K562 (cell line): Measurements from ENCODE around the gene CRYBG2. TPM values are rescaled to one million over a fixed set of nuclear protein-coding genes. Genes with fewer than 3 reads are reported as not detected.

Experiments used
- ADNP ChIP-seq: fragments of 200-800 bp; sonication (Bioruptor generic); IDR thresholded peaks from 2 replicates; pipeline ENCODE4 v1.6.1; 2016; ENCODE audit warnings: missing genetic modification characterization, missing compliant biosample characterization
- CBX2 ChIP-seq: fragments of 200-600 bp; sonication (generic); IDR thresholded peaks from one replicate; pipeline ENCODE4 v1.6.1; 2012; ENCODE audit warnings: mild to moderate bottlenecking, low read length, inconsistent platforms; ENCODE audit not compliant: insufficient read depth, poor library complexity, severe bottlenecking
- HIVEP1 ChIP-seq: fragments of 250-450 bp; sonication (Bioruptor Pico); IDR thresholded peaks from 2 replicates; pipeline ENCODE4 v1.4.0; 2020; ENCODE audit warnings: mild to moderate bottlenecking
- HMG20B ChIP-seq: fragments of 250-450 bp; sonication (Bioruptor Pico); IDR thresholded peaks from 2 replicates; pipeline ENCODE4 v1.5.0; 2021; ENCODE audit warnings: mild to moderate bottlenecking
- NEUROD1 ChIP-seq: fragments of 150-350 bp; IDR thresholded peaks from 2 replicates; pipeline ENCODE4 v1.6.1; 2014; ENCODE audit warnings: borderline replicate concordance, low read length, low read depth; ENCODE audit not compliant: partially characterized antibody
- NR2C1 ChIP-seq, 2 experiments: fragments of 450-650 bp; IDR thresholded peaks; 2 replicates each; pipeline ENCODE4 v1.6.1; 2017; ENCODE audit warnings: mild to moderate bottlenecking in 2 of 2, antibody characterized with exemption in 1 of 2, inconsistent platforms in 1 of 2, missing compliant biosample characterization in 1 of 2, missing genetic modification characterization in 1 of 2
- NR3C1 ChIP-seq: sonication (generic); formaldehyde crosslinking; IDR thresholded peaks from 2 replicates; pipeline ENCODE4 v1.8.1; 2022; ENCODE audit warnings: missing genetic modification reagents
- RBBP5 ChIP-seq: fragments of 200-600 bp; sonication (generic); IDR thresholded peaks from 2 replicates; pipeline ENCODE4 v1.6.1; 2012; ENCODE audit warnings: borderline replicate concordance, mild to moderate bottlenecking, low read length, control low read depth, inconsistent platforms; ENCODE audit not compliant: insufficient read depth, poor library complexity, severe bottlenecking
- WHSC1 ChIP-seq: IDR thresholded peaks from one replicate; pipeline ENCODE4 v1.6.1; 2012; ENCODE audit warnings: low read length, control low read depth, inconsistent platforms
- ZNF143 ChIP-seq: sonication (generic); formaldehyde crosslinking; IDR thresholded peaks from 2 replicates; pipeline ENCODE4 v1.9.0; 2022; ENCODE audit warnings: mild to moderate bottlenecking, missing genetic modification reagents
- ZNF165 ChIP-seq: fragments of 250-450 bp; sonication (Bioruptor Pico); IDR thresholded peaks from 2 replicates; pipeline ENCODE4 v1.4.0; 2020; ENCODE audit warnings: borderline replicate concordance
- polyA plus RNA-seq, 8 experiments: library from polyadenylated mRNA; depleted of rRNA in 4 of 8; stranded (reverse) in 5 of 8; unstranded in 3 of 8; fragments of >200 nt; fragmentation: Nextera tagmentation in 2 of 8; fragmentation: Illumina TruSeq in 1 of 8; extraction: Ambion mirVana in 2 of 8; extraction: Trizol in 1 of 8; gene quantifications; 2 replicates each; pipeline versions ENCODE4 v1.2.1 to v1.2.3, GENCODE V29; 2011 to 2014; ENCODE audit warnings: inconsistent platforms in 1 of 8, missing spikeins in 1 of 8
- total RNA-seq, 7 experiments: library from RNA; depleted of rRNA in 6 of 7; stranded (reverse); fragments of >200 nt in 6 of 7; fragmentation: Illumina TruSeq in 2 of 7; extraction: Trizol in 2 of 7; gene quantifications; 2 replicates each; pipeline versions ENCODE4 v1.2.1 to v1.2.3, GENCODE V29; 2011 to 2021; ENCODE audit warnings: low replicate concordance in 1 of 7
- TF ChIP-seq, protein P1 (sequence below): fragments of 450-650 bp; formaldehyde crosslinking; IDR thresholded peaks from 2 replicates; pipeline ENCODE4 v1.4.0; 2022; ENCODE audit warnings: missing genetic modification characterization
- TF ChIP-seq, protein P2 (sequence below): fragments of 450-650 bp; IDR thresholded peaks from 2 replicates; pipeline ENCODE4 v1.6.1; 2018; ENCODE audit not compliant: partially characterized antibody
- TF ChIP-seq, protein P3 (sequence below), 2 experiments: fragments of 200-800 bp in 1 of 2; sonication (Bioruptor generic) in 1 of 2; sonication (generic) in 1 of 2; formaldehyde crosslinking in 1 of 2; IDR thresholded peaks in 1 of 2; conservative IDR thresholded peaks in 1 of 2; 2 replicates each; pipeline versions ENCODE4 v1.5.0 to v1.6.1; 2016 to 2020; ENCODE audit warnings: missing compliant biosample characterization in 1 of 2, missing genetic modification characterization in 1 of 2, missing genetic modification reagents in 1 of 2
- TF ChIP-seq, protein P4 (sequence below): fragments of 200-400 bp; formaldehyde crosslinking; IDR thresholded peaks from 2 replicates; pipeline ENCODE4 v1.6.1; 2017; ENCODE audit warnings: mild to moderate bottlenecking, low read depth, low read length, moderate library complexity
- TF ChIP-seq, protein P5 (sequence below): fragments of 450-650 bp; IDR thresholded peaks from 2 replicates; pipeline ENCODE4 v1.6.1; 2016; ENCODE audit warnings: antibody characterized with exemption

Gene CRYBG2
- total and polyA plus RNA-seq, 9 of the 15 experiments (the other 6 are each of a cell fraction or from before 2014, with no cell fraction given) = 0.39 to 8.5 (median 3.7) TPM

DNA sequence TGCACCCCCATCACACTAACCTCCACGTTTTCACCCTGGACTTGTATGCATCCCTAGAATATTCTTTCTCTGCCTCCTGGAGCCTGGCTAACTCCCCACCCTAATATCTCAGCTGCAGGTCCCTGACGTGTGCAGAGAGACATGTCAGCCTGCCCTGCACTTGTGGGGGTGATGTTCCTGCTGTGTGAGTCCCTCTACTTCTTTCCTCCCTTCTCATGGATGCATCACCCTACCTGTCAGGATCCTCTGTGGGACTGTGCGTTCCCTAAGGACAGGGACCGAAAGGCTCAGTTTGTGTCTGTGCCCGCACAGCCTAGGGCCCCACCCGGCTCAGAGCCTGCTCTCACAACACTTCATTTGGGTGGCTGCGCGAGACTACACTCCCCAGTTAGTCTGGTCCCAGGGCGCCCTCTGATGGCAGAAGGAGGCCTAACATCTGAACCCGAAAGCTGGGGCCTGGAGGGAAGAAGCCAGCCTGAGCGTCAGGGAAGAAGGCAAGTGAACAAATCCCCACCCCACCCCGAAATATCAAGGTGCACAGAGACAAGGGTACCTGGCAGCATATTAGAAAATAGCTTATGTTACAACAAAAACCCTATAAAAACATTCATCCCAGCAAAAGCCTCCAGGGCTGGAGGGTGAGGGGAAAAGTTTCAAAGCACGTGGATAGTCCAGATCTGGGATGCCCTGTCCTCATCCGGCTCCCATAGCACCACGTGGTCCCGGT is 32.5 kb downstream of the CRYBG2 start (continued):
- TF ChIP-seq ZNF165 (CRISPR knock-in tag) (no peak), ADNP (tag) (no peak), CBX2 (no peak), HIVEP1 (0 out of 2 replicates have a peak, but pooled peaks have one; percentile 26), ZNF143 (CRISPR knock-in tag) (no peak), RBBP5 (no peak), NEUROD1 (peak; percentile 54), NR3C1 (CRISPR knock-in tag) (no peak), HMG20B (CRISPR knock-in tag) (no peak), WHSC1 (no peak), NR2C1 (IDR thresholded peaks at IDR 0.05) (no peak), NR2C1 (tag; IDR thresholded peaks at IDR 0.05) (no peak)
- TF ChIP-seq, protein P1, sequence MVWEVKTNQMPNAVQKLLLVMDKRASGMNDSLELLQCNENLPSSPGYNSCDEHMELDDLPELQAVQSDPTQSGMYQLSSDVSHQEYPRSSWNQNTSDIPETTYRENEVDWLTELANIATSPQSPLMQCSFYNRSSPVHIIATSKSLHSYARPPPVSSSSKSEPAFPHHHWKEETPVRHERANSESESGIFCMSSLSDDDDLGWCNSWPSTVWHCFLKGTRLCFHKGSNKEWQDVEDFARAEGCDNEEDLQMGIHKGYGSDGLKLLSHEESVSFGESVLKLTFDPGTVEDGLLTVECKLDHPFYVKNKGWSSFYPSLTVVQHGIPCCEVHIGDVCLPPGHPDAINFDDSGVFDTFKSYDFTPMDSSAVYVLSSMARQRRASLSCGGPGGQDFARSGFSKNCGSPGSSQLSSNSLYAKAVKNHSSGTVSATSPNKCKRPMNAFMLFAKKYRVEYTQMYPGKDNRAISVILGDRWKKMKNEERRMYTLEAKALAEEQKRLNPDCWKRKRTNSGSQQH (CRISPR knock-in tag) = no peak
- TF ChIP-seq, protein P2, sequence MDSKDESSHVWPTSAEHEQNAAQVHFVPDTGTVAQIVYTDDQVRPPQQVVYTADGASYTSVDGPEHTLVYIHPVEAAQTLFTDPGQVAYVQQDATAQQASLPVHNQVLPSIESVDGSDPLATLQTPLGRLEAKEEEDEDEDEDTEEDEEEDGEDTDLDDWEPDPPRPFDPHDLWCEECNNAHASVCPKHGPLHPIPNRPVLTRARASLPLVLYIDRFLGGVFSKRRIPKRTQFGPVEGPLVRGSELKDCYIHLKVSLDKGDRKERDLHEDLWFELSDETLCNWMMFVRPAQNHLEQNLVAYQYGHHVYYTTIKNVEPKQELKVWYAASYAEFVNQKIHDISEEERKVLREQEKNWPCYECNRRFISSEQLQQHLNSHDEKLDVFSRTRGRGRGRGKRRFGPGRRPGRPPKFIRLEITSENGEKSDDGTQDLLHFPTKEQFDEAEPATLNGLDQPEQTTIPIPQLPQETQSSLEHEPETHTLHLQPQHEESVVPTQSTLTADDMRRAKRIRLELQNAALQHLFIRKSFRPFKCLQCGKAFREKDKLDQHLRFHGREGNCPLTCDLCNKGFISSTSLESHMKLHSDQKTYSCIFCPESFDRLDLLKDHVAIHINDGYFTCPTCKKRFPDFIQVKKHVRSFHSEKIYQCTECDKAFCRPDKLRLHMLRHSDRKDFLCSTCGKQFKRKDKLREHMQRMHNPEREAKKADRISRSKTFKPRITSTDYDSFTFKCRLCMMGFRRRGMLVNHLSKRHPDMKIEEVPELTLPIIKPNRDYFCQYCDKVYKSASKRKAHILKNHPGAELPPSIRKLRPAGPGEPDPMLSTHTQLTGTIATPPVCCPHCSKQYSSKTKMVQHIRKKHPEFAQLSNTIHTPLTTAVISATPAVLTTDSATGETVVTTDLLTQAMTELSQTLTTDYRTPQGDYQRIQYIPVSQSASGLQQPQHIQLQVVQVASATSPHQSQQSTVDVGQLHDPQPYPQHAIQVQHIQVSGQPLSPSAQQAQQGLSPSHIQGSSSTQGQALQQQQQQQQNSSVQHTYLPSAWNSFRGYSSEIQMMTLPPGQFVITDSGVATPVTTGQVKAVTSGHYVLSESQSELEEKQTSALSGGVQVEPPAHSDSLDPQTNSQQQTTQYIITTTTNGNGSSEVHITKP = no peak
- TF ChIP-seq, protein P3, sequence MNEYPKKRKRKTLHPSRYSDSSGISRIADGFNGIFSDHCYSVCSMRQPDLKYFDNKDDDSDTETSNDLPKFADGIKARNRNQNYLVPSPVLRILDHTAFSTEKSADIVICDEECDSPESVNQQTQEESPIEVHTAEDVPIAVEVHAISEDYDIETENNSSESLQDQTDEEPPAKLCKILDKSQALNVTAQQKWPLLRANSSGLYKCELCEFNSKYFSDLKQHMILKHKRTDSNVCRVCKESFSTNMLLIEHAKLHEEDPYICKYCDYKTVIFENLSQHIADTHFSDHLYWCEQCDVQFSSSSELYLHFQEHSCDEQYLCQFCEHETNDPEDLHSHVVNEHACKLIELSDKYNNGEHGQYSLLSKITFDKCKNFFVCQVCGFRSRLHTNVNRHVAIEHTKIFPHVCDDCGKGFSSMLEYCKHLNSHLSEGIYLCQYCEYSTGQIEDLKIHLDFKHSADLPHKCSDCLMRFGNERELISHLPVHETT (CRISPR knock-in tag; conservative IDR thresholded peaks at IDR 0.05 in 1 of 2, IDR thresholded peaks at IDR 0.05 in 1 of 2) = no peak
- TF ChIP-seq, protein P4, sequence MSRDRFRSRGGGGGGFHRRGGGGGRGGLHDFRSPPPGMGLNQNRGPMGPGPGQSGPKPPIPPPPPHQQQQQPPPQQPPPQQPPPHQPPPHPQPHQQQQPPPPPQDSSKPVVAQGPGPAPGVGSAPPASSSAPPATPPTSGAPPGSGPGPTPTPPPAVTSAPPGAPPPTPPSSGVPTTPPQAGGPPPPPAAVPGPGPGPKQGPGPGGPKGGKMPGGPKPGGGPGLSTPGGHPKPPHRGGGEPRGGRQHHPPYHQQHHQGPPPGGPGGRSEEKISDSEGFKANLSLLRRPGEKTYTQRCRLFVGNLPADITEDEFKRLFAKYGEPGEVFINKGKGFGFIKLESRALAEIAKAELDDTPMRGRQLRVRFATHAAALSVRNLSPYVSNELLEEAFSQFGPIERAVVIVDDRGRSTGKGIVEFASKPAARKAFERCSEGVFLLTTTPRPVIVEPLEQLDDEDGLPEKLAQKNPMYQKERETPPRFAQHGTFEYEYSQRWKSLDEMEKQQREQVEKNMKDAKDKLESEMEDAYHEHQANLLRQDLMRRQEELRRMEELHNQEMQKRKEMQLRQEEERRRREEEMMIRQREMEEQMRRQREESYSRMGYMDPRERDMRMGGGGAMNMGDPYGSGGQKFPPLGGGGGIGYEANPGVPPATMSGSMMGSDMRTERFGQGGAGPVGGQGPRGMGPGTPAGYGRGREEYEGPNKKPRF = no peak
- TF ChIP-seq, protein P5, sequence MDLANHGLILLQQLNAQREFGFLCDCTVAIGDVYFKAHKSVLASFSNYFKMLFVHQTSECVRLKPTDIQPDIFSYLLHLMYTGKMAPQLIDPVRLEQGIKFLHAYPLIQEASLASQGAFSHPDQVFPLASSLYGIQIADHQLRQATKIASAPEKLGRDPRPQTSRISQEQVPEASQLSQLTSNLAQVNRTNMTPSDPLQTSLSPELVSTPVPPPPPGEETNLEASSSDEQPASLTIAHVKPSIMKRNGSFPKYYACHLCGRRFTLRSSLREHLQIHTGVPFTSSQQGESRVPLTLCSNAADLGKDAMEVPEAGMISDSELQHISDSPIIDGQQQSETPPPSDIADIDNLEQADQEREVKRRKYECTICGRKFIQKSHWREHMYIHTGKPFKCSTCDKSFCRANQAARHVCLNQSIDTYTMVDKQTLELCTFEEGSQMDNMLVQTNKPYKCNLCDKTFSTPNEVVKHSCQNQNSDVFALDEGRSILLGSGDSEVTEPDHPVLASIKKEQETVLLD = no peak
